HTR-8/SVneo (cell line): ENCODE measurements around the gene ATP4B.

Source experiments
- DNase-seq: peaks from one replicate; pipeline ENCODE4 v3.0.0; 2011; ENCODE audit warnings: low spot score, mixed read lengths; ENCODE audit not compliant: insufficient read length
- FAIRE-seq: peaks from 2 replicates; lab custom pipeline; 2011; peaks lifted over from hg19 to GRCh38; lab: Jason Lieb, UNC

ATP4B gene

DNA sequence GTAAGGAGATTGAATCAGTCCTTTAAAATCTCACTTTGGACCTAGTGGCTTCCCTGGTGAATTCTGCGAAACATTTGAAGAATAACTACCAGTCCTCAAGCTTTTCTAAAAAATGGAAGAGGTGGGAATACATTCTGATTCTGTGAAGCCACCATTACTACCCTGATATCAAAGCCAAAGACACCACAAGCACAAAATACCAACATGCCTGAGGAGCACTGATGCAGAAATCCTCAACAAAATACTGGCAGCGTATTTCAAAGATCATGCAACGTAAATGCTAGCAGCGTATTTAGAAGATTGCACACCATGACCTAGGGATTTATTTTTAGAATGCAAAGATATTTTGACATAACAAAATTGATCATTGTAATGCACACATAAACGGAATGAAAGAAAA is 14.4 kb downstream of the ATP4B start:
- FAIRE-seq: no peak

DNA sequence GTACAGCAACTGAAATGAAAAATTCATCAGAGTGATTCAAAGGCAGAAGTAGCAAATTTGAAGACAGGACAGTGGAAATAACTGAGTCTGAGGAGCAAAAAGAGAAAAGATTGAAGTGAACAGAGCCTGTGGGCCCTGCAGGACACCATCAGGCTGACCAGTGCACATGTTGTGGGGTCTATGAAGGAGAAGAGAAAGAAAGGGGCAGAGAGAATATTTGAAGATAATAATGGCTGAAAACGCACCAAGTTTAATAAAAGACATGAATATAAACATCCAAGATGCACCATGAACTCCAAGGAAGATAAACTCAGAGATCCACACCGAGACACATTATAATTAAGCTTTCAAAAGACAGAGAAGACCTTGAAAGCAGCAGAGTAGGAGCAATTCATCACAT is 15.4 kb downstream of the ATP4B start:
- DNase-seq (no peak), FAIRE-seq (no peak)

More for the DNA sequence above, 14.4 kb downstream of the ATP4B start:
- DNase-seq: no peak

DNA sequence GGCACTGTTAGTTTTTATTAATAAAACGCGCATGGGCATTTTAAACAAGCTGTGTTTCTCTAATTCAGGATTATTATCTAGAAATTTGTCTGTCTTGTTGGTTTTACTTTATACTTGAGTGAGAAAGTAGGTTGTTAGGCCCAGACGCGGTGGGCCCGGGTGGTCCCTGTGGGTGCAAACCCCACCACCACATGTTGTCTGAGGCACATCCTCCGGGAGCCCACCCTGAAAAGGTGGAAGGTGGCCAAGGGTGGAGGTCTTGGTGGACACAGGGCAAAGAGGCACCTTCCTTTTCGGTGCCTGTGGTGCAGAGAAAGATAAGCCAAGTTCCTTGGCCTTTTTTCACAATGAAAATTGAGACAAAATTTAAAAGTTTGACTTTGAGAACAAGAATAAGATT is 16.6 kb downstream of the ATP4B start:
- DNase-seq (no peak), FAIRE-seq (no peak)

DNA sequence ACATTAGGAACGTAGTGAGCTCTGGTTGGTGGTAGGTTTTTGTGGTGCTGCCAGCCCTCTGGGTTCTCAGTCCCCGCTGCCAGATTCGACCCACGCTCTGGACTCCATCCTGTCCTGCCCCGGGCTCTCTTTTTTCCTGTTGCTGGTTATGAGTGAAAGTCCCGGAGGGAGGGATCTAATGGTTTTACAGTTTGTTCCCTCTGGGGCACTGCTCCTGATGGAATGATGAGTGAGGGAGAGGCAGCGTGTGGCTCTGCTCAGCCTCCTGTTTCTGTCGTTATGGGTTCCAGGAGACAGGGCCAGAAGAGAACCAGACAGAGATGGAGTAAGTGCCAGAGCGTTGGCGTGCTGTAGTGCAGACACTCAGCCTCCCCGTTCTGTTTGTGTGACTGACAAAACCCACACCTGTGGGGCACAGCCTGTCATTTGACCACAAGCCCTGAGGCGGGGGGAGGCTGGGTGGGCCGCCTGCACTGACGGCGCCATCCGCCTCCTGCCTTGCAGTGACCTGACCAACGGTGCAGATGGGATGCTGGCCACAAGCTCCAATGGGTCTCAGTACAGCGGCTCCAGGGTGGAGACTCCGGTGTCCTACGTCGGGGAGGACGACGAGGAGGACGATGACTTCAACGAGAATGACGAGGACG is 18.3 kb downstream of the ATP4B start:
- no peak for FAIRE-seq
- no peak for DNase-seq

DNA sequence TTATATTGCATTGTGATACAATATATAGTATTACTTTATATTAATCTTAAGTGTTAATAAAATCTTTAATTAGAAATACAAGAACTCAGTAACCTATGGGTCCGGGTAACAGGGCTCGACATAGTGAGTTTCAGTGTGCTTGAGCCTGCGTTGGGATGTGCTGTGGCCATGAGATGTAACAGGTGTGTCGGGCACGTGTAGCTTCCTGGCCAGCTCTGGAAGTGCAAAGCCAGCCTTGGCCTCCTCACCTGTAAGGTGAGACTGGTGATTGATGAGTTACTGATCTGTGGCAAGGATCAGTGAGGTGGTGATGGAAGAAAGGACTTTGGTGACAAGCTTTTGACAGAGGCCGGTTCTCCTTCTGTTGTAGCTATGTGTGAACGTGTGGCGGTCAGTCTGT is 19.2 kb downstream of the ATP4B start:
- FAIRE-seq: no peak
- no peak for DNase-seq

DNA sequence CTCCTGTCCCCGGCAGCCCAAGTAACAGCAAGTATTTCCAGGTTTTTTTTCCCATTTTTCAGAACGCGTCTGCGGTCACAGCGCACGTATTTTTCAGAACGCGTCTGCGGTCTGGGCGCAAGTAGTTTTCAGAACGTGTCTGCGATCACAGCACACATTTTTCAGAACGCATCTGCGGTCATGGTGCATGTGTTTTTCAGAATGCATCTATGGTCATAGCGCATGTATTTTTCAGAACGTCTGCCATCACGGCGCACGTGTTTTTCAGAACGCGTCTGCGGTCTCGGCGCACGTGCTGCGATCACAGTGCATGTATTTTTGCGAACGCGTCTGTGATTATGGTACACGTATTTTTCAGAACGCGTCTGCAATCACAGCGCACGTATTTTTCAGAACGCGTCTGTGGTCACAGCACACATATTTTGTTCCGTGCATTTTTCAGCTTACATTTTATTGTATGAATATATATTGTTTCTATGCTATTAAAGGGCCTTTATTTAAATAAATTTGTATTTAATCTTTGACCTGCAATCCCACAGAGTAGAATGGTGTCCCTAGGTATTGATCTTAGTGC is 19.7 kb downstream of the ATP4B start:
- no peak for DNase-seq
- no peak for FAIRE-seq

DNA sequence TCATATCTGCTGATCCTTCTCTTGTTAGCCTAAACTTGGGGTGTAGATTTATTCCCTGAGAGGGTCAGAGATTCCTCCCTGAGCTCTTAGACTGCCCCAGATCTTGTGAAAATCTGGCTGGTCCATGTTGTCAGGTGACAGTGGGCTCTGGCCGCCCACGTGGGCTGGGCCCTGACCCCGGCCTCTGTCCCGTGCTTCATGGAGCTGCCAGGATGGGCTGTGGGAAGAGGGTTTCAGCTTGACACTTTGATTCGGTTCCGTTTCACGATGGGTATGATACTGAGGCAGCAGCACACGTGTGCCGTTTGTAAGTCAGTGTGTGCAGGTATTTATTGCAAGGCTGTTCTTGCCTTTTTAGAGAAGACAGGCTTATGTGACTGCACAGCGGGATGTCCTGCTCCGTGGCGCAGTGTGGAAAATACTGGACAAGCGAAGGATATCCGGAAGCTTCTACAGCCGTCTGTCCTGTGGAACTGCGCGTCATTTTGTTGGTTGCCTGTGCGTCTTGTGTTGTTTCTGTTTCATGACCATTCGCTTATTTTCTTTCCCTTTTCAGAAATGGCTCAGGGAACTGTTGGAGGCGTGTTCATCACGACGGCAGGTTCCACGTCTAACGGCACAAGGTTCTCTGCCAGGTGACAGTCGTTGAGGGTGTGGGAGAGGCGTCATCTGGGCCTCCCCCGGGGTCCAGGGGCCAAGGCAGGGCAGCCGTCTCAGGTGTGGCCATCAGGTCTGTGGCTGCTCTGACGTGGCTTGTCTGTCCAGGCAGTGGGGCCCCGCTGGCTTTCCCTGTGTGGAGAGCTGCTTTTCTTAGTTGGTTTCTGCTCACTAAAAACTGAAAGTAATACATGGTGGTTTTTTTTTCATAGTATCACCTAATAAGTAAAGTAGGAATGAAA is 20.5 kb downstream of the ATP4B start:
- FAIRE-seq (no peak), DNase-seq (no peak)

DNA sequence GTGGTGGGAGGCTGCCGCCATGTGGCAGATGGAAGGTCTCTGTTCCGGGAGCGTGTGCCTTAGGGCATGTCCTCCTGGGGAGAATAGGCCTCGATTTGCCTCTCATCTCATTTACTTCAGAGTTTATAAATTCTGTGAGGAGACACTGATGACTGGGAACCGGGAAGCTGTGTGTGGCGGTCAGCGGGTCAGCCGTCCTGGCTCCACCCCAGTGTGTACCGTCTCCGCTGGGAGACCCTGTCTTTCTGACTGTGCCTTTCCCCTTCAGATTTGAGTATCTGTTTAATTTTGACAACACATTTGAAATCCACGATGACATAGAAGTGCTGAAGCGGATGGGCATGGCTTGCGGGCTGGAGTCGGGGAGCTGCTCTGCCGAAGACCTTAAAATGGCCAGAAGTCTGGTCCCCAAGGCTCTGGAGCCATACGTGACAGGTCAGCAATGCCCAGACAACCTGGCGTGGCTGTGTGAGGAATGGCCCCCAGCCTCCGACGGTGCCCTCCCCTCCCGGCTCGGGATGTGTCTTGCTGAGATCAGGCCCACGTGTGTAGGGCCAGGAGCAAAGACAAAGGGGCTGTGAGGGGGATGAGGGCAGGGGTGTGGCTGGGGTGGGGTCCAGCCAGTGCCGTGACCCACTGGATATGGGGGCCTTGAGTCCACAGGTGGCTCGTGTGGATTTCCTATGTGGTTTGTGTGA is 21.6 kb downstream of the ATP4B start:
- DNase-seq (no peak), FAIRE-seq (no peak)

DNA sequence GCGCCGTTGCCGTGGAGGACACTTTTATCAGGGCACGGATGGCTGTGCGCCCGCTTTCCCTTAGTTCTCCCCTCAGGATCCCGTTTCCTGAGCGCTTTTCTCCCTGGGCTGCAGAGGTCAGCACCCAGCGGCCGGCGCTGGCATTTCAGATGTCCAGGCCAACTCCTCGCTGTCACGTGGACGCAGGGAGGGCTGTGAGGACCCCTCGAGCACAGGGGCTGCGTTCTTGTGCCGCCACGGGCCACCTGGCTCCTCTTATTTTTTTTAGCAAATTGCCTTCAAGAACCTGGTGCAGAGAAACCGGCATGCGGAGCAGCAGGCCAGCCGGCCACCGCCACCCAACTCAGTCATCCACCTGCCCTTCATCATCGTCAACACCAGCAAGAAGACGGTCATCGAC is 22.3 kb downstream of the ATP4B start:
- no peak for DNase-seq
- no peak for FAIRE-seq

DNA sequence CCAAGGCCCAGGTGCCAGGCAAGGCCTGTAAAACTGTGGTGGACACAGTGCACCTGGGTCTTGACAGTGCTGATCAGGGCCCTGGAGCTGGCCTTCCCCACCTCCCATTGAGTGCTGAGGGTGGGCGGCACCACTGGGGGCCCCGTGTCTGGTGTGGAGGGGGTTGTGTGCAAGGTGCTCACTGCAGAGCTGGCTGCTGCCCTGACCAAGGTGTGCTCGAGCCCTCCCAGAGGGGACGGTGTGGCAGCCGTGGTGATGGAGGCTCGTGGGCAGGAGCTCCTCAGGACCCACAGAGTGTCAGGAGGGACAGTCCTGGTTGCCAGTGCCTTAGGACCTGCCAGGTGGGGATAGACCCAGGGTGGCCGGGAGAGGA is 23.0 kb downstream of the ATP4B start:
- DNase-seq: no peak
- FAIRE-seq: no peak

DNA sequence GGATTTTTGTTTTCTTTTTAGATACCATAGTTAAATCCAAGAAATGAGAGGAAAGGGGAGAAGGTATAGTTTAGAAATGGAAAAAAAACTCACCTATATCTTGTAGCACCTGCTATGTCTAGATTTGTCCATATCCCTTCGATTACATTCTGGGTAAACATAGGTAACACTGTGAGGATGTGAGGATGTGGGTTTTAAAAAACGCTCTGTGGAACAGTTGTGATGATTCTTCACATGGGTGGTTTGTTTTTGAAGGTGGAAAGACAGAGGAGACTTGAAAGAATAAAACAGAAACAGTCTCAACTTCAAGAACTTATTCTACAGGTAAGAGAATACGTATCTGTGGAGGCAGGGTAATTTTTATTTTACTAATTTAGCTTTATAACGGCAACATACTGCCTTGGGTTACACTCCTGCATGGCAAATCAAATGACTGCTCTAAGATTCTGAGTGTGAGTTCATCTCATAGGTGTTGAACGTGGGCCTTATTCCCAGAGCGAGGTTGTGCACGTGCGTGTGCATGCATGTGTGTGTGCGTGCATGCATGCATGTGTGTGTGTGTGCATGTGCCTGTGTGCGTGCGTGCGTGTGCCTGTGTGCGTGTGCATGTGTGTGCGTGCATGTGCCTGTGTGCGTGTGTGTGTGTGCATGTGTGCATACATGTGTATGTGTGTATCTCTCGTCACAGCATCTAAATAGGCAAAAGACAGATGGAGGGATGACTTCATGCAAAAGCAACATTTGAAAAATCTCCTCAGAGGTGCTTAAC is 23.5 kb downstream of the ATP4B start:
- FAIRE-seq: no peak
- DNase-seq: no peak

DNA sequence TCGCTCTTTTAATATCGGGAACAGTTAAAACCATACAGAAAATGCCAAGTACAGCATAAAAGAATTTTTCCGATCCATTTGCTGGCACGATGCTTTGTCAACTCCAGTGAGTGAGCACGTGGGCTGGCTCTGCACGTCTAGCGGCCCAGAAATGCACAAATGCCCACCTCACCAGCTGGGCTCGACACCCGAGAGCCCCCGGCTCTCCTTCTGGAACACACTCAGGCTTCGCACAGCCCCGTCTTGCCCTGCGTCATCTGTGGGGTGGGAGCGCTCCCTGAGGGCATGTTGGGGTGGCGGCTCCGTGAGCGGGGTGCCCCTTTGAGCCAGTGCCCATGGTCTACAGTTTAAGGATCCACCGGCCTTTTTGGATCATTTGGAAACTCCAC is 24.5 kb downstream of the ATP4B start:
- DNase-seq: no peak
- FAIRE-seq: no peak

DNA sequence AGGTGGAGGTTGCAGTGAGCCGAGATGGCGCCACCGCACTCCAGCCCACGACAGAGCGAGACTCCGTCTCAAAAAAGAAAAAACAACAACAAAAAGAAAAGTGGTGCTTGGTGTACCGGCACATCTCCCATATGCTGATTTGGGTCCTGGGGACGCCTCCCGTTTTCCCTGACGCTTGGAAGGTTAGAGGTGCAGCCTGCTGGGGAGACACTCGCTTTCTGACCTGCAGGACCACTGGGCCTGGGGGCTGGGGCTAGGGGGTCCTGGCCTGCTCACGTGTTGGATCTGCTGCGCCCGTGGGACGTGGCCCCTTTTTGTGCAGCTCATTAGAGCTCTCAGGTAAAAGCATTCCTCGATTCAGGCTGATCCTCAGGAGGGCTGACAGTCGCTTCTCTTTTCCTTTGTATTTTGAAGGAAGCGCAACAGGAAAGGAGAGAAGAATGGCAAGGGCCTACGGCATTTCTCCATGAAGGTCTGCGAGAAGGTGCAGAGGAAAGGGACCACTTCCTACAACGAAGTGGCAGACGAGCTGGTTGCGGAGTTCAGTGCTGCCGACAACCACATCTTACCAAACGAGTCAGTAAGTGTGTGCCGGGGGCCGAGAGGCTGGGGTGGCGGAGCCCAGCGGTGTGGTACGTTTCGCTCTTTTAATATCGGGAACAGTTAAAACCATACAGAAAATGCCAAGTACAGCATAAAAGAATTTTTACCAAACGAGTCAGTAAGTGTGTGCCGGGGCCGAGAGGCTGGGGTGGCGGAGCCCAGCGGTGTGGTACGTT is 25.1 kb downstream of the ATP4B start:
- DNase-seq (no peak), FAIRE-seq (no peak)

DNA sequence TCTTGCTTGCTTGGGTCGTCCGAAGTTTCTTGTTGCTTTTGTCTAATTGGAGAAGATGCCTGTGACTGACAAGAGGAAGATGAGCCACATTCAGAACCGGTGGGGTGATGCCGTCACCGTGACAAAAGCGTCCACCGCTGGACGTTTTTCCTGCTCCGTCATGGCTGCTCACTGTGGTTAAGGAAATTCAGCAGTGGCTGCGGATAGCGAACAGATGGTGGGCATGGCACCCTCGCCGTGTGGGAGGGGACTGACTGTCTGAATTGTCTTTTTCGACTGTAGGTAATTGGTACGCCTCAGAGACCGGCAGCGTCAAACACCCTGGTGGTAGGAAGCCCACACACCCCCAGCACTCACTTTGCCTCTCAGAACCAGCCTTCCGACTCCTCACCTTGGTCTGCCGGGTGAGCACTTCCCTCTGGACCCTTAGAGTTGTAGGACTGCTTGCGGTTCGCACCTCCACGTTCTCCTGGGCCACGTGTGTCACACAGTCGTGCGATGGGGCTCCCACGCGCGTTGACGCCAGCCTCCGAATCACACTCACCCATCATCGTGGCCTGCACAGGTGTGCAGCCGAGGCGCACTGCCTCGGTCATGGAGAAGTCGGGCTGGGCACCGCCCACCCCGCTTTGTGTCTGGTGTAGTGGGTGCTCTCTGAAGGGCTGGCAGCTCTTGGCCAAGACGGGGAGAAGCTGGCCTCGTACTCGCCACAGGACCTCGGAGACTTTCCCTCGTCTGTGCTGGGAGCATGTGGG is 26.5 kb downstream of the ATP4B start:
- no peak for FAIRE-seq
- DNase-seq: no peak

DNA sequence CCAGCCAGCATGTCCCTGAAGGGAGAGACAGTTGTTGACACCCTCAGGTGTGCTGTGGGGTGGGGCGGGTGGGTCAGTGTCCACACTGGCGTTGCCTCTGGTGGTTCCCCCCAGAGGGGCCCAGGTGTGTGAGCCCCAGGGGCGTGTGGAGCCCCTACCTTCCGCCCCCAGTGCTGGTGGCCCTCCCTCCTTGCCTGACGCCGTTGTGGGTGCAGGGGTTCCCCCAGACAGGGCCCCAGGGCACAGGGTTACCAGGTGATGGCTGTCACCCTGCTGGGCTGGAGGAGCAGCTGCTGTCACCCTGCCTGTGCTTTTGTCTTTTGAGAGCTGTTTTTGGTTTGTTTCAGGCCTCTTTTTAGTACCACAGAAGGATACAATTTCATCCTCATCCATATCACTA is 27.2 kb downstream of the ATP4B start:
- DNase-seq (no peak), FAIRE-seq (no peak)

DNA sequence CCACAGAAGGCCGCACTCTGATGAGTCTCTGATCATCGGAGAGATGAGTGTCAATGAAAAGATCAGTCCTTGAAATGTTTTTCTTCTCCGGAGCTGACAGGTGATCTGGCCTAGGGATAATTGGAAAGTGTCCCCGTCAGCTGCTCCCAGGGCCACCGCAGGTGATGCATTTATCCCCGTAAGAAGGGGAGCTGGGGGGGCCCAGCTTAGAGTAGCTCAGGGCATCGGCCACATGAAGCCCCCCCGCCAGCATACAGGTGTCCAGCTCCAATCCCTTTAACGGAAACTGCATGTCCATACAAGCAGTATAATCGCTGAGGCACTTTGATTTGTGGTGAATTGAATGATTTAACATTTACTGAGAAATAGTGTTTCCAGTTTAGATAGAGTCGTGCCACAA is 27.7 kb downstream of the ATP4B start:
- FAIRE-seq: no peak

DNA sequence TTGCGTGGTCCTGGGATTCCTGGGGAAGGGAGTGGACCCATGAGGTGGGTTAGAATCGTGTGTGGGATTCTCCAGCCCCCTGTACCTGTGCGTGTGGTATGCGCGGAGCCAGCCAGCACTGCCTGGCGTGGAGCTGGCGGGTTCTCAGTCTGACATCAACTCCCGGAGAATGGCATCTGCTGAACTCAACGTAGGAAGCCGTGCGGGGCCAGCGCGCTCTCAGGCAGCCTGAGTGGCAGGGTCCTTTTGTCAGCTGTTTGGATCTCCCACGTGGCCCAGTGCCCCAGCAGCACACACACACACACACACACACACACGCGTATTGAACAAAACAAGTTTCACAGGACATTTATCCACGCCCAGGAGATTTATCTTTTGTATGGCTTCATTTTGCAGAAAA is 28.1 kb downstream of the ATP4B start:
- FAIRE-seq (no peak), DNase-seq (no peak)

More for the DNA sequence above, 27.7 kb downstream of the ATP4B start:
- no peak for DNase-seq
